Adrenal gland (tissue), 12 donors: Measurements from ENCODE around the gene GRK3. TPM values are rescaled to one million over a fixed set of nuclear protein-coding genes. Genes with fewer than 3 reads are reported as not detected.
"Not testable (repeated sequence)": the region's sequence is repeated elsewhere in the genome, so short reads cannot be mapped to it uniquely, and the experiment has no call there.

Experiments used
- DNase-seq, 7 donors: peaks; one replicate each; pipeline ENCODE4 v3.0.0-alpha.2; 2019 to 2020
- H3K27ac ChIP-seq, 5 donors: fragments of 200-600 bp; sonication (generic) in 4 of 5; 1 replicate in 3 of 5; 2 replicates in 2 of 5; pipeline versions ENCODE4 v1.5.1 to v1.8.0; 2016 to 2020; ENCODE audit warnings: mild to moderate bottlenecking in 1 of 5
- H3K27me3 ChIP-seq: fragments of 200-600 bp; 2 replicates; pipeline ENCODE4 v1.8.0; 2021
- H3K36me3 ChIP-seq, 2 donors: fragments of 200-600 bp; replicated peaks in 1 of 2; 1 replicate in 1 of 2; 2 replicates in 1 of 2; pipeline versions ENCODE4 v1.5.1 to v1.8.0; 2018 to 2022
- H3K4me1 ChIP-seq, 2 donors: fragments of 200-600 bp; replicated peaks in 1 of 2; 1 replicate in 1 of 2; 2 replicates in 1 of 2; pipeline versions ENCODE4 v1.5.1 to v1.8.0; 2018 to 2021
- H3K4me3 ChIP-seq, 4 donors: fragments of 200-600 bp; sonication (generic) in 3 of 4; one replicate each; pipeline ENCODE4 v1.5.1; 2016 to 2018
- H3K9me3 ChIP-seq, 3 donors: fragments of 200-600 bp; sonication (generic) in 1 of 3; replicated peaks in 1 of 3; 1 replicate in 2 of 3; 2 replicates in 1 of 3; pipeline versions ENCODE4 v1.5.1 to v1.8.0; 2016 to 2021
- CTCF ChIP-seq, 6 experiments: fragments of 450-650 bp in 4 of 6; fragments of 200-600 bp in 2 of 6; sonication (generic) in 1 of 6; IDR thresholded peaks; 1 replicate in 5 of 6; 2 replicates in 1 of 6; pipeline versions ENCODE4 v1.5.1 to v1.8.0; 2016 to 2021; ENCODE audit warnings: antibody characterized with exemption in 6 of 6, mild to moderate bottlenecking in 2 of 6, moderate library complexity in 1 of 6
- POLR2A ChIP-seq, 2 donors: fragments of 450-650 bp; IDR thresholded peaks; one replicate each; pipeline ENCODE4 v1.6.1; 2017; ENCODE audit warnings: antibody characterized with exemption in 2 of 2, mild to moderate bottlenecking in 2 of 2, moderate library complexity in 1 of 2
- WGBS, 4 donors: extraction: QIAGEN DNeasy Blood & Tissue Kit in 2 of 4; methylation state at CpG; one replicate each; pipeline versions ENCODE4 v1.1.5 to v1.1.7; 2013 to 2017; 5-methylcytosine and 5-hydroxymethylcytosine counted together
- intact Hi-C, 2 donors: fragments of 100-400 bp; cut with DNase I; formaldehyde crosslinking; loops; one replicate each; pipeline versions ENCODE4 v1.14.1 to v1.15.0; 2022 to 2023
- polyA plus RNA-seq, 3 donors: library from polyadenylated mRNA; stranded (reverse); fragments of 200-250 nt in 2 of 3; fragments of 350-450 nt in 1 of 3; fragmentation: Illumina TruSeq in 1 of 3; extraction: RNeasy Lipid Tissue Mini Kit (QIAGEN cat#74804) in 1 of 3; gene quantifications; one replicate each; pipeline ENCODE4 v1.2.3, GENCODE V29; 2013 to 2014
- total RNA-seq, 9 donors: library from RNA; depleted of rRNA in 4 of 9; stranded (reverse); fragments of >200 nt in 4 of 9; fragments of 120-200 nt in 1 of 9; fragmentation: NEBNext Ultra II Directional in 1 of 9; extraction: Animal tissue kit (Norgen Biotek cat#: 25700) in 1 of 9; gene quantifications; one replicate each; pipeline versions ENCODE4 v1.1.0 to v1.2.4, GENCODE V29; 2013 to 2023
- donor health status: healthy with polysubstance abuse.
- donor health status: Bipolar disorder and iron deficiency.
- donor health status: DM: yes; HTN: yes; CAD: no.
- donor health status: DM: no; HTN: no; CAD: no.
- donor health status: DM: no; HTN: no; CAD: no.
- donor health status: DM: yes; HTN: yes; CAD: no.

Gene GRK3
- total and polyA plus RNA-seq, 12 donors: 3.2 to 20.9 (median 10.1) TPM

- intact Hi-C loops: no loop called here
- H3K4me3 ChIP-seq: no peak overlapping the region
- no peaks in the 10 kb centered on the region for H3K36me3 ChIP-seq
- no peaks in the 10 kb centered on the region for H3K4me1 ChIP-seq
- 85 to 90% (median 87%) methylated on average over 7 of the region's 7 CpGs for WGBS, 4 donors
- H3K27me3 ChIP-seq: no peaks in the 10 kb centered on the region
- DNase-seq: no peak
- H3K9me3 ChIP-seq: no peaks in the 10 kb centered on the region
- no peak for TF ChIP-seq POLR2A (IDR thresholded peaks at IDR 0.05)
- TF ChIP-seq CTCF (IDR thresholded peaks at IDR 0.05): no peak
- H3K27ac ChIP-seq: no peak overlapping the region
Measured at GRCh38 chr22:25621986-25622385, 57.5 kb downstream of the GRK3 start.

DNA sequence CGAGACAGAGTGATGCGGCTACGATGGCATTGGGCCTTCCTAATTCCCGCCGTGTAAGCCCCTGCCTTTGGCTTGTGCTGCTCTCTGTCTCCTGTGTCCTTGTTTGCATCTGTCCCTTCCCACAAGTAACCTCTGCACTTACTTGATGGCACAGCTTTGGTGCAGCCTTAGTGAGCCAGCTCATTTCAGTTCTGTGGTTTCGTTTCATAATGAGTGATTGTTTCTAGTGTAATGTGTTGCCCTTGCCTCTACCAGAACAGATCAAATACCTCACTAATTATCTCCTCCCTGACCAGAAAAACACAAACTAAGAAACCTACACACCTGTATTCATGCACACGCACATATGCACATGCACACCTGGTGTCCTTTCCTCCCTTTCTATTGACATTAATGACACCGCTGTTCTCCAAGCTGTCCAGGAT is 58.8 kb downstream of the GRK3 start:
- Histone ChIP-seq H3K36me3 (no peaks in the 10 kb centered on the region), H3K27me3 (no peaks in the 10 kb centered on the region), H3K4me3 (no peak overlapping the region), H3K27ac (no peak overlapping the region), H3K9me3 (no peaks in the 10 kb centered on the region), H3K4me1 (peaks cover 0 to 11% of the 10 kb centered on the region in 2 donors)
- DNase-seq: no peak
- WGBS, 4 donors: 88 to 93% (median 92%) methylated on average over 8 of the region's 8 CpGs
- TF ChIP-seq CTCF (IDR thresholded peaks at IDR 0.05) (no peak), POLR2A (IDR thresholded peaks at IDR 0.05) (no peak)
- intact Hi-C loops: no loop called here

GRCh38 chr22:25623851-25624250 is 59.4 kb downstream of the GRK3 start:
- H3K9me3 ChIP-seq: no peaks in the 10 kb centered on the region
- 97 to 98% (median 97%) methylated on average over 7 of the region's 7 CpGs for WGBS, 4 donors
- no peaks in the 10 kb centered on the region for H3K36me3 ChIP-seq
- no peak for DNase-seq
- no peaks in the 10 kb centered on the region for H3K27me3 ChIP-seq
- H3K27ac ChIP-seq: no peak overlapping the region
- H3K4me1 ChIP-seq: peaks cover 0 to 11% of the 10 kb centered on the region in 2 donors
- no peak for TF ChIP-seq POLR2A (IDR thresholded peaks at IDR 0.05)
- TF ChIP-seq CTCF (IDR thresholded peaks at IDR 0.05): no peak
- intact Hi-C loops: no loop called here
- no peak overlapping the region for H3K4me3 ChIP-seq

- 91 to 98% (median 96%) methylated on average over 6 of the region's 6 CpGs for WGBS, 4 donors
- TF ChIP-seq POLR2A (IDR thresholded peaks at IDR 0.05) (no peak), CTCF (IDR thresholded peaks at IDR 0.05) (no peak)
- Histone ChIP-seq H3K9me3 (no peaks in the 10 kb centered on the region), H3K4me3 (no peak overlapping the region), H3K4me1 (peaks cover 0 to 11% of the 10 kb centered on the region in 2 donors), H3K36me3 (no peaks in the 10 kb centered on the region), H3K27ac (no peak overlapping the region), H3K27me3 (no peaks in the 10 kb centered on the region)
- DNase-seq: no peak
- intact Hi-C loops: no loop called here
Measured at GRCh38 chr22:25624476-25624875, 60.0 kb downstream of the GRK3 start.

- H3K4me3 ChIP-seq, H3K36me3 ChIP-seq, H3K9me3 ChIP-seq, H3K27ac ChIP-seq, DNase-seq, H3K27me3 ChIP-seq, intact Hi-C loops: not testable (repeated sequence)
- 81 to 86% (median 84%) methylated on average over 18 to 20 of the region's 20 CpGs for WGBS, 4 donors
- H3K4me1 ChIP-seq: peaks cover 0 to 11% of the 10 kb centered on the region in 2 donors
Measured at GRCh38 chr22:25625747-25626623, 61.5 kb downstream of the GRK3 start.
